HUDEP-2 (cell line): ENCODE data around the gene SIPA1.
A peak's percentile ranks its signal among the peaks of the same experiment; 100 is the strongest.
"Not testable (repeated sequence)": the region's sequence is repeated elsewhere in the genome, so short reads cannot be mapped to it uniquely, and the experiment has no call there.

ENCODE experiments used
- DNase-seq, 76 experiments: peaks; one replicate each; lab custom pipeline; 2025; ENCODE audit not compliant: unreplicated experiment in 76 of 76; lab: John Stamatoyannopoulos, UW

SIPA1 gene

DNA sequence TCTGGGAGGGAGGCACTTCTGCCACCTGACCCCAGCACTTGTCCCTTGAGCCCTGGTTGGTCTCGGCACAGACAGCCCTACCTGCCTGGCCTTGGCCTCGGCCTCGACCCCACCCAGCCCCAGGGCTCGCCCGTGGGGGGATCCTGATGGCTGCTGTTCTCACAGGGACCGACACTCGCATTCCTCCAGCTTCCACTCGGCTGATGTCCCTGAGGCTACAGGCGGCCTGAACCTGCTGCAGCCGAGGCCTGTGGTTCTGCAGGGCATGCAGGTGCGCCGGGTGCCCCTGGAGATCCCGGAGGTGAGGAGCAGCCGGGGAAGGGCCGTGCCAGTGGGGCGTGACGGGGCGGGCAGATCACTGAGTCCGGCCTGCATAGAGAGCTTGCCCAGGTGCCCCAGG lies 17.2 kb upstream of the SIPA1 start:
- DNase-seq = no peak

DNA sequence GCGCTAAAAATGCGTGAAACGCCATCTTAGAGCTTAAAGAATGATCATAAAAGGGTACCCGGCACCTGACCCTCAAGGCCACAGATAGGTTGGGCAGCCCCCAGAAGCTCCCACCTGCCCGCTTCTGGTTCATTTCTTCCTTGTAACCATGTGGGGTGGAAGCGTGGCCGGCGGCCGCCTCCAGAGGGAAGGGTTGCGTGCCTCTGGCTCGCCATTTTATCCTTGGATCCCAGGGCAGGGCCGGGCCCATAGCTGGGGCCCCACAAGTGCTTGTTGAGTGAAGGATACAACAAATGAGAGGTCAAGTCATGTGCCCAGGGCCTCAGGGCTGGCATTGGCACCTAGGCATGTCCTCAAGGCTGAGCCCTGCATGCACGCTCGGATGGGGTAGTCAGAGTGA lies 16.4 kb upstream of the SIPA1 start:
- DNase-seq = no peak

DNA sequence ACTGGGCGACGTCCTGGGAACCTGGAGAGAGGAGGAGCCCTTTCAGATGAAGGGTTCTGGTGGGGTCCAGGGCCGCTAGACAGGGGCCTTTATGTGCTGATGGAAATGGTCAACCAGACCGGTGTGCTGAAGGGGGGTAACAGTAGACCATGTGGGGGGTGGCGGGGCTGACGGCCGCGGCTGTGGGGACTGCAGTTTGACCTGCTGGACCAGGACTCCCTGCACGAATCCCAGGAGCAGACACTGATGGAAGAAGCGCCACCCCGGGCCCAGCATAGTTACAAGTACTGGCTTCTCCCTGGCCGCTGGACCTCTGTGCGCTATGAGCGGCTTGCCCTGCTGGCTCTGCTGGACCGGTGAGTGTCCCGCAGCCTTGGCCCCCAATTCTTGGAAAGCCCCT lies 15.9 kb upstream of the SIPA1 start:
- no peak for DNase-seq

GRCh38 chr11:65623177-65623576 lies 14.7 kb upstream of the SIPA1 start:
- no peak for DNase-seq

DNA sequence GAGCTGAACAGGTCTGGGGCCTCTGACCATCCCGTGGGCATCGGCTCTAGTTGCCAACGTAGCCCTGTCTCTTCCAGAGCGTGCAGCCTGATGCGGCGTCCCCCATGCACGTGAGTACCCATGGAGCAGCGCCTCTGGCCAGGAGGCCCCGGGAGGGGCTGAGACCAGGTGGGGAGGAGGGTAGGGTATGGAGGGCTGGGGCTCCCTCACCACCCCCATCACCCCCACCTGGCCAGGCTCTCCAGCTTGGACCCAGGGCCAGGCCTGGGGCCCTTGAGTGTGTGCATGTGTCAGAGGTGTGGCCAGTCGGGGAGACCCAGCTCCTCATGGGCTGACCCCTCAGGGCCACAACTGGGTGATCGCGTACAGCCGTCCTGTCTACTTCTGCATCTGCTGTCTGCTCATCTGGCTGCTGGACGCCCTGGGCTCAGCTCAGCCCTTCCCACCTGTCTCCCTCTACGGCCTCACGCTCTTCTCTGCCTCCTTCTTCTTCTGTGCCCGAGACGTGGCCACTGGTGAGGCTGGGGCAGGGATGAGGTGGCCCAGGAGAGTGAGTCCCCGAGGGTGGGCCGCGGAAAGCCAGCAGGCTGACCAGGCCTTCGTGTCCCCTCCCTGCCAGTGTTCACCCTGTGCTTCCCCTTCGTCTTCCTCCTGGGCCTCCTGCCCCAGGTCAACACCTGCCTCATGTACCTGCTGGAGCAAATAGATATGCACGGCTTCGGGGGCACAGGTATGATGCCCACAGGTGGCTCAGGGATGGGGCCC lies 13.9 kb upstream of the SIPA1 start:
- no peak for DNase-seq

DNA sequence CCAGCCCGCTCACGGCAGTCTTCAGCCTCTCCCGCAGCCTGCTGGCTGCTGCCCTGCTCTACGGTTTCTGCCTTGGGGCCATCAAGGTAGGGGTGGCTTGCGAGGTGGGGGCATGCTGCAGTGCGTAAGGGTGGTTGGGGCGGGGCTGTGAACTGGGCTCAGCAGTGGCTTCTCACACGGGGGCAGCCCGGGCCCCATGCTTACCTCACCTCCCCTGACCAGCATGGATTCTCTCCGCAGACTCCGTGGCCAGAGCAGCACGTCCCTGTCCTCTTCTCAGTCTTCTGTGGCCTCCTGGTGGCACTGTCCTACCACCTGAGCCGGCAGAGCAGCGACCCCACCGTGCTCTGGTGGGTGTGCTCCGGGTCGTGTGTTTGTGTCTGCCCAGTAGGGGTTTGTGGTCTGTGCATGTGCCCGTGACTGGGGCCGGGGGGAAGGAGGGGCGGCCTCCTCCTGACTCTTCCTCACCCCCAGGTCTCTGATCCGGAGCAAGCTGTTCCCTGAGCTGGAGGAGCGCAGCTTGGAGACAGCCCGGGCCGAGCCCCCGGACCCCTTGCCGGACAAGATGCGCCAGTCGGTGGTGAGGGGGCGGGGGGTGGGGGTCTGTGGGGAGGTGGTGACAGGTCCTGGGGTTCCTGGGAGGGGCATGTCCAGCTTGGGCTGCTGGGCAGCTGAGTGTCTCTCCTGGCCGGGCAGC lies 12.8 kb upstream of the SIPA1 start:
- DNase-seq = no peak

DNA sequence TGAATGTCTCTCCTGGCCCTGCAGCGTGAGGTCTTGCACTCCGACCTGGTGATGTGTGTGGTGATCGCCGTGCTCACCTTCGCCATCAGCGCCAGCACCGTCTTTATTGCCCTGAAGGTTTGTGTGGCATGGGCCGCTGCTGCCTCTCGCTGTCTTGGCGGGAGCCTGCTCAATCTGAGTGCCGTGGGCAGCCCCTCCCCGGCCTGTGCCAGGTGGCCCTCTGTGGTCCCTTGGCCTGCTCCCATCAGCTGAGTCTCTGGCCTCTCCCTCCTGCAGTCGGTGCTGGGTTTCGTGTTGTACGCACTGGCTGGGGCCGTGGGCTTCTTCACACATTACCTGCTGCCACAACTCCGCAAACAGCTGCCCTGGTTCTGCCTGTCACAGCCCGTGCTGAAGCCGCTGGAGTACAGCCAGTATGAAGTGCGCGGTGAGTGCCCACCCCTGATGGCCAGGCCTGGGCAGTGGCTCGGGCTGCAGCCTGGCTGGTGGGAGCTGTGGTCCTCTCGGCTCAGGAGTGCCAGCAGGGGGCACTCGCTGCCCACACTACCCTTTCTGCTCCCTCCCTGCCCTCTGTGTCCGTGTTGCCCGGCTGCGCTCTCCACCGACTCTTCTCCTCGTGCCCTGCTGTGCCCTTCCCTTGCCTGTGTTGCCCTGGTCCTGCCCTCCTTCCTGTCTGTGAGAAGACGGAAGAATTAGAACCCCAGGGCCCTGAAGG lies 12.1 kb upstream of the SIPA1 start:
- peak in 45 of 76 experiments; percentile 3 to 48 (median 29) for DNase-seq

DNA sequence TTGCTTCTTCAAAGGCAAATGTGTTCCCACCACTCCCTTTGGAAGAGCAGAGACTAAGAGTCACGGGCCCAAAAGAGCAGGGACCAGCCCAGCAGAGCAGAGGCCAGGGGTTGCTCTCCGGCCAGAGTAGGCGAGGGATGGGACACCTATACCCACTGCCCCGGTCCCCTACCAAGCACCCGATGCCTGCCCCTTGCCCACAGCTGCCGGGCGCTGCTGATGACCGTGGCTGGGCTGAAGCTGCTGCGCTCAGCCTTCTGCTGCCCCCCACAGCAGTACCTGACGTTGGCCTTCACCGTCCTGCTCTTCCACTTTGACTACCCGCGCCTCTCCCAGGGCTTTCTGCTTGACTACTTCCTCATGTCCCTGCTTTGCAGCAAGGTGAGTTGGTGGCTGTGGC lies 10.7 kb upstream of the SIPA1 start:
- no peak for DNase-seq

- no peak for DNase-seq
These were observed 8.3 kb upstream of the SIPA1 start for GRCh38 chr11:65629579-65629978.

- peak in 6 of 76 experiments; percentile 8 to 34 (median 12) for DNase-seq
These were observed 7.7 kb upstream of the SIPA1 start for GRCh38 chr11:65630215-65630614.

- no peak for DNase-seq
These were observed 4.4 kb upstream of the SIPA1 start for GRCh38 chr11:65633390-65634108.

DNA sequence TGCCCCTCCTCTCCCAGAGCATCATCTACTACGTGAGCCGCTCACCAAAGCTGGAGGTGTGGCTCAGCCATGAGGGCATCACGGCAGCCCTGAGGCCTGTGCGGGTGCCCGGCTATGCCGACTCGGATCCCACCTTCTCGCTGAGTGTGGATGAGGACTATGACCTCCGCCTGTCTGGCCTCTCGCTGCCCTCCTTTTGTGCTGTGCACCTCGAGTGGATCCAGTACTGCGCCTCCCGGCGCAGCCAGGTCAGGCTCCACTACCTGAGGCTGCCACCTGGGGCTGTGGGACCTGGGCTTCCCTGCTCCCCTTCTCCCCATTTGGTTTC lies 3.8 kb upstream of the SIPA1 start:
- no peak for DNase-seq

GRCh38 chr11:65634440-65634839 lies 3.5 kb upstream of the SIPA1 start:
- no peak for DNase-seq

DNA sequence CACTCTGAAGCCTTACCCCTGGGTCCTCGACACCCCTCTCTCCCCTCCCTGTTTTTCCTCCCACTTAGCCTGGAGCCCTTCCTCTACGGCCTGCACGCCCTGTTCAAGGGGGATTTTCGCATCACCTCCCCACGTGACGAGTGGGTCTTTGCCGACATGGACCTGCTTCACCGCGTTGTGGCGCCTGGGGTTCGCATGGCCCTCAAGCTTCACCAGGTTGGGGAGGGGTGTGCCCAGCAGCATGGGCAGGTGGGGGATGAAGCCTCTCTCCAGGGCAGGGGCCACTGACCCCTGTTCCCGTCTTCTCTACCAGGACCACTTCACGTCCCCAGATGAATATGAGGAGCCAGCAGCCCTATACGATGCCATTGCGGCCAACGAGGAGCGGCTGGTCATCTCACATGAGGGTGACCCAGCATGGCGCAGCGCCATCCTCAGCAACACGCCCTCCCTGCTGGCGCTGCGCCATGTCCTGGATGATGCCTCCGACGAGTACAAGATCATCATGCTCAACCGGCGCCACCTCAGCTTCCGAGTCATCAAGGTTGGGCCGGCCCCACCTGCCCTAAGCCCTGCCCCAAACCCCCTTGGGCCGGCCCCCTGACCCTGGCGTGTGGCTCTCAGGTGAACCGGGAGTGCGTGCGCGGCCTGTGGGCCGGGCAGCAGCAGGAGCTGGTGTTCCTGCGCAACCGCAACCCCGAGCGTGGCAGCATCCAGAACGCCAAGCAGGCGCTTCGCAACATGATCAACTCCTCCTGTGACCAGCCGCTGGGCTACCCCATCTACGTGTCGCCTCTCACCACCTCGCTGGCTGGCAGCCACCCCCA lies 2.8 kb upstream of the SIPA1 start:
- peak in 3 of 76 experiments; percentile 6 to 20 (median 16) for DNase-seq

DNA sequence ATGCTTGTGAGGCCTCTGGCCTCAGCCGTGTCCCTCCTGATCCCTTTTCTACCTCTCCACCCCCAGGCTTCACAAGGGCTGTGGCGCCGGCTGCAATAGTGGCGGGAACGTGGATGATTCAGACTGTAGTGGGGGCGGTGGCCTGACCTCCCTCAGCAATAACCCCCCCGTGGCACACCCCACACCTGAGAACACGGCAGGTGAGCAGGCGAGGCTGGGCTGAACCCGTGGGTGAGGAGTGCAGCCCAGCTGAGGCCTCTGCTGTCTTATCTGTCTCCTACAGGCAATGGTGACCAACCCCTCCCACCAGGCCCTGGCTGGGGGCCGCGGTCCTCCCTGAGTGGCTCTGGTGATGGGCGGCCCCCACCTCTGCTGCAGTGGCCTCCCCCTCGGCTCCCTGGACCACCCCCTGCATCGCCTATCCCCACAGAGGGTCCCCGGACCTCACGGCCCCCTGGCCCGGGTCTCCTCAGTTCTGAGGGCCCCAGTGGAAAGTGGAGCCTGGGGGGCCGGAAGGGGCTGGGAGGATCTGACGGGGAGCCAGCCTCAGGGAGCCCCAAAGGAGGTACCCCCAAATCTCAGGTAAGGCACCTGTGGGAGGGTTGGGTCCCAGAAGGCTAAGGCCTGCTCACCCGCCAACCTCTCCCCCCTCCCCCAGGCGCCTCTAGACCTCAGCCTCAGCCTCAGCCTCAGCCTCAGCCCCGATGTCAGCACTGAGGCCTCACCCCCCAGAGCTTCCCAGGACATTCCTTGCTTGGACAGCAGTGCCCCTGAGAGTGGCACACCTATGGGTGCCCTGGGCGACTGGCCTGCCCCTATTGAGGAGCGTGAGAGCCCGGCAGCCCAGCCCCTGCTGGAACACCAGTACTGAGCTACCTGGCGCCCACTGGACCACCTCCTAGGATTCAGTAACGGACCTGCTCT lies 1.5 kb upstream of the SIPA1 start:
- peak in 69 of 76 experiments; percentile 6 to 82 (median 62) for DNase-seq

- no peak for DNase-seq
These were observed 806 bp upstream of the SIPA1 start for GRCh38 chr11:65637032-65637557.

GRCh38 chr11:65639228-65639597 lies 1.3 kb downstream of the SIPA1 start:
- not testable (repeated sequence) for DNase-seq

GRCh38 chr11:65639623-65640482 lies 2.0 kb downstream of the SIPA1 start:
- no peak for DNase-seq
